ENCODE data around the gene PRDM2. TPM values are rescaled to one million over a fixed set of nuclear protein-coding genes. Genes with fewer than 3 reads are reported as not detected.

The PRDM2 gene
- total and polyA plus RNA-seq, 2 donors from 2014 or later, result 8.2 to 42.6 TPM

DNA sequence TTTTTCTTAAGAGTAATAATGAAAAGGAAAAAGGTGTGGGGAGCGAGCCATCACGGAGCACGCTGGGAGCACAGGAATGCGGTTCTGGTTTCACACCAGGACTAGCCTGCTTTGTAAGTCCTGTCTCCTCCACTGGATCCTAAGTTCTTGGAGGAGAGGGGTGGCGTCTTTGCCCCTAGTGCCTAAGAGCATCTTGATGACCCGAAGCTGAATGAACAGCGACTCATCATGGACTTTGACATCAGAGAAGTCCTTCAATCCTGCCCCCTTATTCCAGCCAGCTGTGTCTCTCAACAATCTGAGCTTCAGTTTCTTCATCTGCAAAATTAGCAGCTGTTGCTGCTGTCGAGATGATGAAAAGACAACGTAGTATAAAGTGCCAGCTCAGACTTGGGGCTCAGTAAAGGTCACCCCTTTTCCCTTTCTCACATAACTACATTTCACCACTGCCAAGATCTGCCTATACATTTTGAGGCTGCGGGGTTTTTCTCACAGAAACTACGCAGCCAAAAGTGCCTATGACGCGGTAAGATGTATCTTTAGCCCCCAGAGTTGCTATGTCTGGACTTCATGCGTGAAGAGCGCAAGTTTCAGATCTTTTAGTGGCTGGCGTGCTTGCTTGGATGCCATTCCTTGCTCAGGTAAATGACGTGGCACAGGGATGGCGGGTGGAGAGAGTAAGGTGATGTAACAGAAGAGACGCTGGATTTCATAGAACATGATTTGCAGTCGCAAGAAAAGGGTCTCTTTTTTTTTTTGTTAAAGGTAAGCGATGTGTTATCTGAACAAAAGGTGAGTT lies 4.9 kb upstream of the PRDM2 start:
- H3K27me3 ChIP-seq (ENCODE audit: control insufficient read depth, insufficient read depth, low read length), result no peaks in the 10 kb centered on the region
- no peaks in the 10 kb centered on the region for H3K36me3 ChIP-seq (ENCODE audit: control insufficient read depth in 2 of 3, insufficient read depth in 3 of 3, low read length in 3 of 3)
- H3K9me3 ChIP-seq (ENCODE audit: control insufficient read depth in 2 of 3, insufficient read depth in 1 of 3, low read length in 3 of 3), result peaks cover 0 to 5% (median 4%) of the 10 kb centered on the region in 3 donors
- H3K9ac ChIP-seq (ENCODE audit: low read length in 3 of 3), result no peak overlapping the region
- H3K4me3 ChIP-seq (ENCODE audit: low read length in 3 of 3), result no peak overlapping the region
- FAIRE-seq (no peak), DNase-seq (no peak)
- peaks cover 0 to 3% (median 0%) of the 10 kb centered on the region in 3 donors for H3K4me1 ChIP-seq (ENCODE audit: control insufficient read depth in 2 of 3, insufficient read depth in 2 of 3, low read depth in 1 of 3, low read length in 3 of 3)
- H3K27ac ChIP-seq (ENCODE audit: low read depth in 2 of 2, low read length in 2 of 2), result no peak overlapping the region
- intact Hi-C loops (cut with DNase I), result no loop called here
- TF ChIP-seq, protein P1, sequence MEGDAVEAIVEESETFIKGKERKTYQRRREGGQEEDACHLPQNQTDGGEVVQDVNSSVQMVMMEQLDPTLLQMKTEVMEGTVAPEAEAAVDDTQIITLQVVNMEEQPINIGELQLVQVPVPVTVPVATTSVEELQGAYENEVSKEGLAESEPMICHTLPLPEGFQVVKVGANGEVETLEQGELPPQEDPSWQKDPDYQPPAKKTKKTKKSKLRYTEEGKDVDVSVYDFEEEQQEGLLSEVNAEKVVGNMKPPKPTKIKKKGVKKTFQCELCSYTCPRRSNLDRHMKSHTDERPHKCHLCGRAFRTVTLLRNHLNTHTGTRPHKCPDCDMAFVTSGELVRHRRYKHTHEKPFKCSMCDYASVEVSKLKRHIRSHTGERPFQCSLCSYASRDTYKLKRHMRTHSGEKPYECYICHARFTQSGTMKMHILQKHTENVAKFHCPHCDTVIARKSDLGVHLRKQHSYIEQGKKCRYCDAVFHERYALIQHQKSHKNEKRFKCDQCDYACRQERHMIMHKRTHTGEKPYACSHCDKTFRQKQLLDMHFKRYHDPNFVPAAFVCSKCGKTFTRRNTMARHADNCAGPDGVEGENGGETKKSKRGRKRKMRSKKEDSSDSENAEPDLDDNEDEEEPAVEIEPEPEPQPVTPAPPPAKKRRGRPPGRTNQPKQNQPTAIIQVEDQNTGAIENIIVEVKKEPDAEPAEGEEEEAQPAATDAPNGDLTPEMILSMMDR (IDR thresholded peaks at IDR 0.05; ENCODE audit: borderline replicate concordance, extremely low read depth, insufficient read depth), result no peak

- no peak for DNase-seq
- no peak for FAIRE-seq
- intact Hi-C loops (cut with DNase I), result no loop called here
- Histone ChIP-seq H3K9me3 (ENCODE audit: control insufficient read depth in 2 of 3, insufficient read depth in 1 of 3, low read length in 3 of 3) (peaks cover 0 to 5% (median 4%) of the 10 kb centered on the region in 3 donors), H3K36me3 (ENCODE audit: control insufficient read depth in 2 of 3, insufficient read depth in 3 of 3, low read length in 3 of 3) (no peaks in the 10 kb centered on the region), H3K9ac (ENCODE audit: low read length in 3 of 3) (no peak overlapping the region), H3K27me3 (ENCODE audit: control insufficient read depth, insufficient read depth, low read length) (no peaks in the 10 kb centered on the region), H3K4me1 (ENCODE audit: control insufficient read depth in 2 of 3, insufficient read depth in 2 of 3, low read depth in 1 of 3, low read length in 3 of 3) (peaks cover 0 to 3% (median 3%) of the 10 kb centered on the region in 3 donors), H3K27ac (ENCODE audit: low read depth in 2 of 2, low read length in 2 of 2) (no peak overlapping the region), H3K4me3 (ENCODE audit: low read length in 3 of 3) (no peak overlapping the region)
- TF ChIP-seq, protein P1 (IDR thresholded peaks at IDR 0.05; ENCODE audit: borderline replicate concordance, extremely low read depth, insufficient read depth), result no peak
Observed at GRCh38 chr1:13697738-13698137, 2.2 kb upstream of the PRDM2 start.

GRCh38 chr1:13699510-13699909 lies 478 bp upstream of the PRDM2 start:
- no peak for FAIRE-seq
- DNase-seq, result peak in 3 of 5 donors; percentile 38 to 52 (median 49)
- H3K4me3 ChIP-seq (ENCODE audit: low read length in 3 of 3), result peak overlapping the region; percentile 71 to 76 (median 71)
- H3K27ac ChIP-seq (ENCODE audit: low read depth in 2 of 2, low read length in 2 of 2), result peak overlapping the region; percentile 71 to 94
- TF ChIP-seq, protein P1 (IDR thresholded peaks at IDR 0.05; ENCODE audit: borderline replicate concordance, extremely low read depth, insufficient read depth), result no peak
- H3K9ac ChIP-seq (ENCODE audit: low read length in 3 of 3), result peak overlapping the region; percentile 55 to 77 (median 73)
- peaks cover 0 to 3% (median 3%) of the 10 kb centered on the region in 3 donors for H3K4me1 ChIP-seq (ENCODE audit: control insufficient read depth in 2 of 3, insufficient read depth in 2 of 3, low read depth in 1 of 3, low read length in 3 of 3)
- intact Hi-C loops (cut with DNase I), result no loop called here
- peaks cover 0 to 5% (median 4%) of the 10 kb centered on the region in 3 donors for H3K9me3 ChIP-seq (ENCODE audit: control insufficient read depth in 2 of 3, insufficient read depth in 1 of 3, low read length in 3 of 3)
- H3K27me3 ChIP-seq (ENCODE audit: control insufficient read depth, insufficient read depth, low read length), result no peaks in the 10 kb centered on the region
- no peaks in the 10 kb centered on the region for H3K36me3 ChIP-seq (ENCODE audit: control insufficient read depth in 2 of 3, insufficient read depth in 3 of 3, low read length in 3 of 3)
